ENCODE measurements around the gene C2CD4A. TPM values are rescaled to one million over a fixed set of nuclear protein-coding genes. Genes with fewer than 3 reads are reported as not detected.

The C2CD4A gene
- total and polyA plus RNA-seq, 10 of the 15 experiments (the other 5 are each of a cell fraction or from before 2014, with no cell fraction given), result not detected

GRCh38 chr15:62109437-62109836 lies 42.7 kb downstream of the C2CD4A start:
- intact Hi-C loops (cut with micrococcal nuclease; ENCODE audit: unreplicated experiment) (no loop called here), in situ Hi-C loops (cut with MboI) (no loop called here)
- ChIA-PET SMC1A (ENCODE audit: uncharacterized antibody, unreplicated experiment) (no interaction called here), CTCF (no interaction called here), POLR2A (no interaction called here), RAD21 (ENCODE audit: unreplicated experiment) (no interaction called here)
- Histone ChIP-seq H3K4me1 (ENCODE audit: control insufficient read depth, insufficient read depth, low read length) (no peaks in the 10 kb centered on the region), H2AFZ (ENCODE audit: control insufficient read depth, low read depth, low read length) (no peak overlapping the region), H3K9me3 (replicated peaks; ENCODE audit: control insufficient read depth, insufficient read depth, low read length) (no peaks in the 10 kb centered on the region), H3K36me3 (ENCODE audit: control insufficient read depth in 2 of 2, insufficient read depth in 2 of 2, low read length in 1 of 2) (no peaks in the 10 kb centered on the region), H3K79me2 (ENCODE audit: control insufficient read depth, insufficient read depth, low read length) (no peaks in the 10 kb centered on the region), H3K9ac (ENCODE audit: control insufficient read depth, insufficient read depth, low read length) (no peak overlapping the region), H3K4me2 (ENCODE audit: control insufficient read depth, insufficient read depth) (no peak overlapping the region), H3K4me3 (no peak overlapping the region), H4K20me1 (ENCODE audit: control insufficient read depth, insufficient read depth) (no peaks in the 10 kb centered on the region), H3K27me3 (replicated peaks in 1 of 2; ENCODE audit: control insufficient read depth in 2 of 2, insufficient read depth in 2 of 2, low read length in 1 of 2) (no peaks in the 10 kb centered on the region), H3K27ac (ENCODE audit: control insufficient read depth, insufficient read depth) (no peak overlapping the region)
- WGBS (ENCODE audit: insufficient coverage, insufficient replicate concordance, low lambda C conversion rate, missing lambda C conversion rate), result 41% methylated on average over 1 of the region's 1 CpG
- no peak for ATAC-seq
- no TSS peak for BruUV-seq (replicated peaks)
- no peak for TF ChIP-seq JUND (IDR thresholded peaks at IDR 0.05; ENCODE audit: low read depth, low read length)
- TF ChIP-seq MTA2 (IDR thresholded peaks at IDR 0.05; ENCODE audit: low read depth), result no peak
- no peak for TF ChIP-seq MYC (IDR thresholded peaks at IDR 0.05; ENCODE audit: insufficient read depth, insufficient read length, insufficient replicate concordance, low read length, severe bottlenecking)
- no peak for TF ChIP-seq BCLAF1 (IDR thresholded peaks at IDR 0.05)
- TF ChIP-seq SP1 (IDR thresholded peaks at IDR 0.05; ENCODE audit: low read depth, low read length), result no peak
- TF ChIP-seq BACH1 (IDR thresholded peaks at IDR 0.05; ENCODE audit: borderline replicate concordance), result no peak
- TF ChIP-seq PKNOX1 (IDR thresholded peaks at IDR 0.05), result no peak
- no peak for DNase-seq (ENCODE audit: low read depth, low spot score)
- no peak for FAIRE-seq

Measured in GM12878 (cell line).